WTC11 (cell line): ENCODE data around the gene CPOX.

Source experiments
- AFF4 ChIP-seq: sonication (generic); formaldehyde crosslinking; IDR thresholded peaks from 2 replicates; pipeline ENCODE4 v1.8.1; 2023; ENCODE audit warnings: mild to moderate bottlenecking, missing genetic modification reagents, borderline replicate concordance
- ATF1 ChIP-seq: sonication (generic); formaldehyde crosslinking; IDR thresholded peaks from 2 replicates; pipeline ENCODE4 v1.8.1; 2023; ENCODE audit warnings: mild to moderate bottlenecking, moderate library complexity, missing genetic modification reagents
- CBFB ChIP-seq: sonication (generic); formaldehyde crosslinking; IDR thresholded peaks from 2 replicates; pipeline ENCODE4 v1.8.1; 2022; ENCODE audit warnings: mild to moderate bottlenecking, low read depth, missing genetic modification reagents
- JUN ChIP-seq: sonication (generic); formaldehyde crosslinking; IDR thresholded peaks from 2 replicates; pipeline ENCODE4 v1.8.0; 2023; ENCODE audit warnings: mild to moderate bottlenecking, missing genetic modification reagents
- OVOL2 ChIP-seq: fragments of 250-450 bp; sonication (Bioruptor Pico); IDR thresholded peaks from 2 replicates; pipeline ENCODE4 v1.9.0; 2021; ENCODE audit warnings: mild to moderate bottlenecking, borderline replicate concordance
- PREB ChIP-seq: sonication (generic); formaldehyde crosslinking; IDR thresholded peaks from 2 replicates; pipeline ENCODE4 v1.8.1; 2022; ENCODE audit warnings: mild to moderate bottlenecking, missing genetic modification reagents, moderate library complexity, borderline replicate concordance
- TCF7 ChIP-seq: sonication (generic); formaldehyde crosslinking; IDR thresholded peaks from 2 replicates; pipeline ENCODE4 v1.8.0; 2022; ENCODE audit warnings: mild to moderate bottlenecking, low read depth, missing genetic modification reagents, moderate library complexity
- USF2 ChIP-seq: sonication (generic); formaldehyde crosslinking; IDR thresholded peaks from 2 replicates; pipeline ENCODE4 v1.8.1; 2023; ENCODE audit warnings: mild to moderate bottlenecking, missing genetic modification reagents, moderate library complexity
- ZNF232 ChIP-seq: sonication (generic); formaldehyde crosslinking; IDR thresholded peaks from 2 replicates; pipeline ENCODE4 v1.8.0; 2022; ENCODE audit warnings: mild to moderate bottlenecking, missing genetic modification reagents
- TF ChIP-seq, protein P1 (sequence below): fragments of 200-600 bp; IDR thresholded peaks from 2 replicates; pipeline ENCODE4 v1.8.0; 2022; ENCODE audit warnings: antibody characterized with exemption

DNA sequence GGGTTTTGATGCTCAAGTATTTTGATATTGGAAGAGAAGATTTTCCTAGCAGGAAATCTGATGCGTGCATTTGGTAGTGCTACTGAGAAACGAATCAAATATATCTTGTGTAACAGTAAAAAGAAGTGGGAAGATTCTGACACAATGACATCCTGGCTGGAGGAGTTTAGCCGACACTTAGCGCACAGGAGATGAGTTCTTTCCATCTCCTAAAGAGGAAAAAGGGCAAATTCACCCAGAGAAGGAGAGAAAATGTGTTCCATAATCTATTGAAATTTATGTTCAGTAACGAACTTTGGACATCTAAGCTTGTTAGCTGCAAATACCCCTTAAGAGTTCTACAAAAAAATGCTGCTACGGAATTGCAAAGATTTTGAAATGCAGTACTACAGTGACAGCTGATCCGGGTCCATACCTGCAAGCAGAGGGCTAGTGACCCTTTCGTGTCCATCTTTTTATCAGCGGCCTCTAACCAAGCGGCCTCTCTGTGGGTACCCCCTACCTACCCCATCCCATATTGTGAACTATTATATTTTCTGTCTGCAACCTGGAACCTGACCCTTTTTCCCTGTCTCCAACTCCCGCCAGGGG lies 971 bp downstream of the CPOX start:
- TF ChIP-seq, protein P1, sequence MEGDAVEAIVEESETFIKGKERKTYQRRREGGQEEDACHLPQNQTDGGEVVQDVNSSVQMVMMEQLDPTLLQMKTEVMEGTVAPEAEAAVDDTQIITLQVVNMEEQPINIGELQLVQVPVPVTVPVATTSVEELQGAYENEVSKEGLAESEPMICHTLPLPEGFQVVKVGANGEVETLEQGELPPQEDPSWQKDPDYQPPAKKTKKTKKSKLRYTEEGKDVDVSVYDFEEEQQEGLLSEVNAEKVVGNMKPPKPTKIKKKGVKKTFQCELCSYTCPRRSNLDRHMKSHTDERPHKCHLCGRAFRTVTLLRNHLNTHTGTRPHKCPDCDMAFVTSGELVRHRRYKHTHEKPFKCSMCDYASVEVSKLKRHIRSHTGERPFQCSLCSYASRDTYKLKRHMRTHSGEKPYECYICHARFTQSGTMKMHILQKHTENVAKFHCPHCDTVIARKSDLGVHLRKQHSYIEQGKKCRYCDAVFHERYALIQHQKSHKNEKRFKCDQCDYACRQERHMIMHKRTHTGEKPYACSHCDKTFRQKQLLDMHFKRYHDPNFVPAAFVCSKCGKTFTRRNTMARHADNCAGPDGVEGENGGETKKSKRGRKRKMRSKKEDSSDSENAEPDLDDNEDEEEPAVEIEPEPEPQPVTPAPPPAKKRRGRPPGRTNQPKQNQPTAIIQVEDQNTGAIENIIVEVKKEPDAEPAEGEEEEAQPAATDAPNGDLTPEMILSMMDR = no peak
- TF ChIP-seq TCF7 = no peak
- TF ChIP-seq JUN = no peak
- no peak for TF ChIP-seq OVOL2 (CRISPR knock-in tag)
- no peak for TF ChIP-seq USF2 (CRISPR knock-in tag)
- TF ChIP-seq PREB = no peak
- no peak for TF ChIP-seq CBFB (CRISPR knock-in tag)
- TF ChIP-seq ATF1 = no peak
- TF ChIP-seq AFF4 (CRISPR knock-in tag) = no peak
- no peak for TF ChIP-seq ZNF232 (CRISPR knock-in tag)
